Frontal cortex (tissue), 4 donors: ENCODE data around the gene RBM6. TPM values are rescaled to one million over a fixed set of nuclear protein-coding genes. Genes with fewer than 3 reads are reported as not detected.
A peak's percentile ranks its signal among the peaks of the same experiment; 100 is the strongest.
"Not testable (repeated sequence)": the region's sequence is repeated elsewhere in the genome, so short reads cannot be mapped to it uniquely, and the experiment has no call there.

Experiments used
- DNase-seq, 2 donors: peaks; one replicate each; pipeline ENCODE4 v3.0.0; 2012; ENCODE audit warnings: low spot score in 2 of 2
- FAIRE-seq: peaks from 2 replicates; lab custom pipeline; 2012; peaks lifted over from hg19 to GRCh38; lab: Jason Lieb, UNC
- total RNA-seq: library from RNA; depleted of rRNA; stranded (reverse); fragments of >200 nt; gene quantifications from one replicate; pipeline ENCODE4 v1.2.3, GENCODE V29; 2014
- donor health status: control.
- donor health status: control.
- donor health status: control.

RBM6 gene
- total RNA-seq, 1 donor from 2014 or later: 79.5 TPM

- DNase-seq (no peak), FAIRE-seq (no peak)
Measured at GRCh38 chr3:50078622-50079021, 138.7 kb downstream of the RBM6 start.

- DNase-seq, FAIRE-seq: not testable (repeated sequence)
Measured at GRCh38 chr3:50084951-50085350, 145.0 kb downstream of the RBM6 start.

- DNase-seq: peak; percentile 92 to 94
- no peak for FAIRE-seq
Measured at GRCh38 chr3:50088725-50089608, 149.0 kb downstream of the RBM6 start, which contains the start of gene RBM5. RBM5 (plus strand) TSS chr3:50088919; CDS start chr3:50090435, 1,516 bp downstream.

- DNase-seq: peak in 1 of 2 donors; percentile 45
- no peak for FAIRE-seq
Measured at GRCh38 chr3:50089609-50089945, 149.6 kb downstream of the RBM6 start.

- no peak for FAIRE-seq
- no peak for DNase-seq
Measured at GRCh38 chr3:50090984-50091383, 151.0 kb downstream of the RBM6 start.

GRCh38 chr3:50095352-50095998, 155.5 kb downstream of the RBM6 start:
- DNase-seq (no peak), FAIRE-seq (no peak)

- FAIRE-seq: no peak
- no peak for DNase-seq
Measured at GRCh38 chr3:50100386-50100785, 160.4 kb downstream of the RBM6 start.

- DNase-seq: no peak
Measured at GRCh38 chr3:50100956-50101845, 161.3 kb downstream of the RBM6 start.

GRCh38 chr3:50102558-50102957, 162.6 kb downstream of the RBM6 start:
- FAIRE-seq: no peak
- DNase-seq: no peak

More at GRCh38 chr3:50100956-50101845, 161.3 kb downstream of the RBM6 start:
- FAIRE-seq: no peak

- FAIRE-seq: no peak
- no peak for DNase-seq
Measured at GRCh38 chr3:50111757-50112156, 171.8 kb downstream of the RBM6 start.

GRCh38 chr3:50112462-50112861, 172.5 kb downstream of the RBM6 start:
- DNase-seq (no peak), FAIRE-seq (no peak)

- FAIRE-seq (no peak), DNase-seq (no peak)
Measured at GRCh38 chr3:50117120-50117519, 177.2 kb downstream of the RBM6 start.

GRCh38 chr3:50118237-50118636, 178.3 kb downstream of the RBM6 start:
- DNase-seq (no peak), FAIRE-seq (no peak)

GRCh38 chr3:50119786-50120185, 179.8 kb downstream of the RBM6 start:
- DNase-seq (no peak), FAIRE-seq (no peak)

- DNase-seq (no peak), FAIRE-seq (no peak)
Measured at GRCh38 chr3:50120364-50121071, 180.6 kb downstream of the RBM6 start.

- peak; percentile 73 to 88 for DNase-seq
- FAIRE-seq: no peak
Measured at GRCh38 chr3:50121072-50122032, 181.4 kb downstream of the RBM6 start.

- DNase-seq (no peak), FAIRE-seq (no peak)
Measured at GRCh38 chr3:50122071-50122470, 182.1 kb downstream of the RBM6 start.

GRCh38 chr3:50122661-50123391, 182.9 kb downstream of the RBM6 start:
- FAIRE-seq: no peak

More at GRCh38 chr3:50122661-50123391, 182.9 kb downstream of the RBM6 start:
- DNase-seq: no peak
